HUES6 (cell line): ENCODE measurements around the gene WWTR1.

Experiments
- H3K27ac ChIP-seq: 2 replicates; pipeline ENCODE4 v1.7.0; 2013; ENCODE audit warnings: low read depth, mild to moderate bottlenecking, low read length, inconsistent platforms
- H3K27me3 ChIP-seq: 2 replicates; pipeline ENCODE4 v1.6.1; 2013; ENCODE audit warnings: low read length; ENCODE audit not compliant: control insufficient read depth, insufficient read depth
- H3K36me3 ChIP-seq: 2 replicates; pipeline ENCODE4 v1.6.1; 2013; ENCODE audit warnings: low read length; ENCODE audit not compliant: control insufficient read depth, insufficient read depth
- H3K4me1 ChIP-seq: 2 replicates; pipeline ENCODE4 v1.6.1; 2013; ENCODE audit warnings: low read length; ENCODE audit not compliant: control insufficient read depth, insufficient read depth
- H3K4me3 ChIP-seq: 2 replicates; pipeline ENCODE4 v1.5.1; 2013; ENCODE audit warnings: low read depth, low read length
- H3K9ac ChIP-seq: one replicate; pipeline ENCODE4 v1.6.1; 2013; ENCODE audit warnings: mild to moderate bottlenecking, low read length
- H3K9me3 ChIP-seq: 2 replicates; pipeline ENCODE4 v1.6.1; 2013; ENCODE audit warnings: low read depth, low read length; ENCODE audit not compliant: control insufficient read depth, insufficient read depth

Gene WWTR1

DNA sequence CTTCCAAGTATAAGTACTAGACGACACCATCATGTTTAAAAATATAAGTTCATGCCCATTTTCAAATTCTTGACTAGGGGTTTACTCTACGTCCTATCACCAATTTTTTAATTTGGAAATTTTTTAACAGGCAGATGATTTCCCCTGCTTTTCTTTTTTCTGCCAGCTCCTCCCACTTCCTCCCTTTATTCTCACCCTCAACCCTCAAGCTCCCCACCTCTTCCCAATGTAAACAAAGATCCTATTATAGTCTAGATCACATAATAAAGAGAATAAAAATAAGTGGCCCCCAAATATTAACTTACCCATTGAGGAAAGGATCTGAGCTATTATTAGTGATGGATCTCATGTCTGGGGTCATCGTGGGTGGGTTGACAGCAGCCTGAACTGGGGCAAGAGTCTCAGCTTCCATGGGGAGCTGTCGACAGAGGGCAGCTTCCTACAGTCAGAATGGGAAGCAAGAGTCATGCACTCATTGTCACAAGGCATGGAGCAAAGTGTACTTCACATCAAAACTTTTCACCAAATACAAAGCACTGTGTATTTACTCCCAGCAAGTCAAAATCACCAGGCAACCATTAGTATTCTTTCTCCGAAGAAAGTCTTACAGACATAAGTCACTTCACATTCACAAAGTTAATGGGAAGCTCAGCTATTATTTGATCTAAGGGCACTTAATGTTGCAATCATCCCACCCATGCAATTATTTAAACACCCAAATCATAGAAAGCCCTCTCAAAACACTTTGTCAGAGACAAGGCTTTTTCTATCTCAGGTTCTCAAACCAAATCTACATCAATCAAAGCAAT is 130.1 kb downstream of the WWTR1 start:
- Histone ChIP-seq H3K27me3 (no peaks in the 10 kb centered on the region), H3K4me3 (no peak overlapping the region), H3K9ac (no peak overlapping the region), H3K27ac (no peak overlapping the region), H3K36me3 (peaks cover 25% of the 10 kb centered on the region), H3K9me3 (no peaks in the 10 kb centered on the region), H3K4me1 (peaks cover 15% of the 10 kb centered on the region; the same call in 1 of the 2 replicates)

DNA sequence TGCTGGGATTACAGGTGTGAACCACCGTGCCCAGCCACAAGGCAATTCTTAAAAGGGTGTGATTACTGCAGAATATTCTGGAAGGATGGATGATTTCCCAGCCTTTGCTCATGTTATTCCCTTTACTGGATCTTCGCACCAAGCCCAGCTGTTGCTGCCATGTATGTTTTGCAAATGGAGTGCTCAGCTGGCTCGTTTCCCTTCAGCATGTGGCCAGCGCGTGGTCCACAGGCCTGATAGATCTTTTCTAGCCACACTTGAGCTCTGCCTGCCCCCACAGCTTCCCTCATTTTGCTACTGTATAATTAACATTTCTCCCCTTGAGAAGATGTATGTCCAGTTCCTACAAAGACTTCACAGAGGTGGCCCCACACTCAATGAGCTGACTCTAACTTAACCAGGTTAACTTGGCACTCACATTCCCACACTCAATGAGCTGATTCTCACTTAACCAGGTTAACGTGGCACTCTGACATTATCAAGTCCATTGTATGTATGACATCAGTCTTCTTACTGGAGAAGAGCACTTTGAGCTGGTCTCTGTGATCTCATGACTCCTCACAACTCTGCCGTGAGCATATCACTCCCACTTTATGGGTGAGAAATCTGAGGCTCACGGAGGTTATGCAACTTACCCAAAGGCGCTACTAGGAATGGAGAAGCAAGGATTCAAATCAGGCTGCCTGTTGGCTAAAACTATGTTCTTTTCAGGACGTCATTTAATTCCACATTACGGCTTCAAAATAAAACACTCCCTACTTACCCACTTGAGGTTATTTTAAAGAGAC is 134.1 kb downstream of the WWTR1 start:
- H3K9me3 ChIP-seq = no peaks in the 10 kb centered on the region
- H3K4me1 ChIP-seq = peaks cover 12% of the 10 kb centered on the region; the same call in 1 of the 2 replicates
- no peaks in the 10 kb centered on the region for H3K27me3 ChIP-seq
- no peak overlapping the region for H3K9ac ChIP-seq
- peaks cover 47% of the 10 kb centered on the region for H3K36me3 ChIP-seq
- no peak overlapping the region for H3K27ac ChIP-seq
- no peak overlapping the region for H3K4me3 ChIP-seq

DNA sequence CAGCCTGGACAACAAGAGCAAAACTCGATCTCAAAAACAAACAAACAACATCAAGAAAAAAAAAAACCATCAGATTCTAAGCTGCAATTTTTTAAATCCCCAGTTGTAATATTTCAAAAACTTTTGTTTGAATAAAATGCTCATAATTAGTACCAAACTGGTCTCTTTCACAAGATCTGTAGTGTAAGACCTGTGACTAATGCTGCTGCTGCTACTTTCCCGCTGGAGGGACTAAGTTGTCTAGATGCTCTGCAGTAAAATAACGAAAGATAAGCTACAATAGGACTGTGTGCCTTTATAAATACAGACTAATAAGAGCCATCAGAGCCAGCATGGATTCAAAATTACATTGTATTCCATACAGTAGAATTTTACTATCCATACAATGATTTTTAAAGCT is 137.9 kb downstream of the WWTR1 start:
- Histone ChIP-seq H3K9ac (no peak overlapping the region), H3K27me3 (no peaks in the 10 kb centered on the region), H3K27ac (no peak overlapping the region), H3K36me3 (peaks cover 40% of the 10 kb centered on the region), H3K9me3 (no peaks in the 10 kb centered on the region), H3K4me3 (no peak overlapping the region), H3K4me1 (no peaks in the 10 kb centered on the region)

DNA sequence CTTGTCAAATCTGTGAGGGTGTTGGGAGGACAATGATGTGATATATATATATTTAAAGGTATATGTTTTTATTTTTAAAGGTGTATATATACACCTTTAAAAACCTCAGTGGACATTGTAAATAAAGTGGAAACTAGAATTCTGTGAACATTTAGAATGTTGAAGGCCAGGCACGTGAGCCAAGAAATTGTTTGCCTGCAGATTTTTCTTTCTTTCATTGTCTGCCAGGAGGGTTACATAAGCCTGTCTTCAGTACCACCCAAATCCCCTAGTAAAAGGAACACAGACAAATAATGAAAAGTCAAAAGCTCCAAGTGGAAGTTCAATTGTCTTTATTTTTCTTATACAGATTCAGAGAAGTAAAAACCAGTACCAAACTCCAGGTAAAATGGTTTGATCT is 140.9 kb downstream of the WWTR1 start:
- Histone ChIP-seq H3K27ac (no peak overlapping the region), H3K27me3 (no peaks in the 10 kb centered on the region), H3K4me3 (no peak overlapping the region), H3K36me3 (peaks cover 23% of the 10 kb centered on the region), H3K4me1 (no peaks in the 10 kb centered on the region), H3K9ac (no peak overlapping the region), H3K9me3 (no peaks in the 10 kb centered on the region)

DNA sequence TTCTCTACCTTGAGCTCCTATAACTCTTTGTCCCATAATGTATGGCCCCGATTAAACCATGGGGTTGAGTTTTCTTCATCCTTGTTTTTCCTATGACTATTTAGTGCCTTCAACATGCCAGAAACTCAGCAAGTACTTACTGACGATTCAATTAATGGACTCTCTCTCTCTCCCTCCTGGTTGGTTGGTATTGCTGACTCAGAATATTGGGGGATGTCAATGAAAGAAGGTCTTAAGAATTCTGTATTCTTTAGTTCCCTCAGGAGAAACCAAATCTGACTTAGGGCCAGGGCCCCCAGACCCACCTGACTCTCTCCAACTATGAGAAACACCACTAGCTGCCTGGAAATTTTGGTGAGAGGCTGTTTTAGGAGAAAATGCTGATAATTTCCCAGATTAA is 142.6 kb downstream of the WWTR1 start:
- Histone ChIP-seq H3K27me3 (no peaks in the 10 kb centered on the region), H3K9ac (no peak overlapping the region), H3K4me3 (no peak overlapping the region), H3K27ac (no peak overlapping the region), H3K9me3 (no peaks in the 10 kb centered on the region), H3K36me3 (peaks cover 14% of the 10 kb centered on the region), H3K4me1 (no peaks in the 10 kb centered on the region)

DNA sequence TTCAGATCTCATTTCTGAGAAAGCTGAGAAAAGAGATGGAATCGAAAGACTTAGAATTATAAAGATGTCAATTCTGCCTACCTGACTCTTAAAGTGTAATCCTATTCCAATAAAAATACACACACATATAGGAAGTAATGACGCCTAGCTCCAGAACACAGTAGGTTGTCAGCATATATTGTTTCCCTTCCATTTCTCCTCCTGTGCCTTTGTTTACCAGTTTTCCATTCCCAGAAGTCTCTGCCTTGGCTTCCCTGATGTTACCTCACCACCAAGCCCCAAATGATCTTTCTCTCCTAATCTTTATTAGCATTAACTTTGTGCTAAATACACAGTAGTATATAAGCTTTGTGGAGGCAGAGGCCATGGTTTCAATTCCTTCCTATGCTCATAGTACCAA is 143.4 kb downstream of the WWTR1 start:
- no peak overlapping the region for H3K4me3 ChIP-seq
- H3K9ac ChIP-seq = no peak overlapping the region
- H3K36me3 ChIP-seq = peaks cover 10% of the 10 kb centered on the region; the same call in 1 of the 2 replicates
- H3K9me3 ChIP-seq = no peaks in the 10 kb centered on the region
- H3K27me3 ChIP-seq = no peaks in the 10 kb centered on the region
- H3K4me1 ChIP-seq = no peaks in the 10 kb centered on the region
- H3K27ac ChIP-seq = no peak overlapping the region

DNA sequence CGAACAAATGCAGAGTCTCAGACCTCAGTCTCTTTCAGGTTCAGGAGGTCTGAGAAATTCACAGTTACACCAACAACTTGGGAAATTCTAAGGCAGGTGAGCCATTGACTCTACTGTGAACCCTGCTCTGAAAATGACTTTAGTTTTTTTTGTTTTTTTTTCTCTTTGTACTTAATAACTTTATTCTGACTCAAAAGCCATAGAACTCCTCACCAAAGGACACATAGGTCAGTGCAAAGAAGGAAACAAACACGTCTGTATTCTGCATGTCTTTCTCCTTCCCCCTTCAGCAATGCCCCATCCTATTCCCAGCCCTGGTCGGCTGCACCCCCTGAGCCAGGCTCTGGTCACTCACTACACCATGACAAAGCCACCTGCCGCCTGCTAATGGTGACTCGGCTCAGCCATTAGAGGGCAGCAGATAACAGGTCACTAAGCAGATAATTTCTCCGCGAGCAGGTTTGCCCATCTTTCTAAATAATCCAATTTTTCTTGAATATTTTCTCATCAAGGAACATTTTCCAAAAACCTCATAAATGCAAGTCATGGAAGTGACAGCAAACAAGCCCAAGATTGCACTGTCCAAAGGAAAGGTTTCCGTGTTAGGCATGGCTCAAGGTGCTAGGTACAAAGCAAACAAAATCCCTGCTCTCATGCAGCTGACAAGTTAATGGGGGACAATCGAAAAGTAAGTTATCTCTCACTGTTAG is 145.6 kb downstream of the WWTR1 start:
- Histone ChIP-seq H3K27ac (no peak overlapping the region), H3K36me3 (no peaks in the 10 kb centered on the region), H3K9me3 (no peaks in the 10 kb centered on the region), H3K27me3 (no peaks in the 10 kb centered on the region), H3K9ac (no peak overlapping the region), H3K4me1 (peaks cover 6% of the 10 kb centered on the region; the same call in 1 of the 2 replicates), H3K4me3 (peak overlapping the region; percentile 40)

DNA sequence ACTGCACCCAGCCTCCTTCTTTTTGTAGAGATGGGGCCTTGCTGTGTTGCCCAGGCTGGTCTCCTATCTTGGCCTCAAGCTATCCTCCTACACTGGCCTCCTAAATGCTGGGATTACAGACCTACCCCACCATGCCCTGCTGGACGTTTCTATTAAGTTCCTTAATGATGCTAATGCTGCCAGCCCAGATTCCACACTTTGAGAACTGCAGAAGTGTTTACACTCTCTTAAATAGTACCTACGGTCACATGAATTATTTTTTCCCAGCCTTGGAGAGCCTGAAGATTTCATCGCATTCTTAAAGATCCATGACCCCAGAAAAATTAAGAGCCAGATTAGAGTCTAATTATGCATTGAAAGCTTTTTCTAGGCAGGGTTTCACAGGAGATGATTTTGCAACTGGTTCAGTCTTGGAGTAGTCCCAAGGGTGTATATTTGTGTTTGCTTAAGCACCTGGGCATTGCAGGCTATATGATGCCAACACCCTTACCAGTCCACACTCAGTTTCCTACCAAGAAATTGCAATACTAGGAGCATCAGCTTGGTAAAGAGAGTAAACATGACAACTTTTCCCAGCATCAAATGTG is 146.7 kb downstream of the WWTR1 start:
- H3K9ac ChIP-seq = no peak overlapping the region
- H3K27me3 ChIP-seq = no peaks in the 10 kb centered on the region
- H3K9me3 ChIP-seq = no peaks in the 10 kb centered on the region
- H3K4me3 ChIP-seq = no peak overlapping the region
- H3K27ac ChIP-seq = no peak overlapping the region
- H3K4me1 ChIP-seq = peaks cover 7% of the 10 kb centered on the region; the same call in 1 of the 2 replicates
- H3K36me3 ChIP-seq = no peaks in the 10 kb centered on the region

DNA sequence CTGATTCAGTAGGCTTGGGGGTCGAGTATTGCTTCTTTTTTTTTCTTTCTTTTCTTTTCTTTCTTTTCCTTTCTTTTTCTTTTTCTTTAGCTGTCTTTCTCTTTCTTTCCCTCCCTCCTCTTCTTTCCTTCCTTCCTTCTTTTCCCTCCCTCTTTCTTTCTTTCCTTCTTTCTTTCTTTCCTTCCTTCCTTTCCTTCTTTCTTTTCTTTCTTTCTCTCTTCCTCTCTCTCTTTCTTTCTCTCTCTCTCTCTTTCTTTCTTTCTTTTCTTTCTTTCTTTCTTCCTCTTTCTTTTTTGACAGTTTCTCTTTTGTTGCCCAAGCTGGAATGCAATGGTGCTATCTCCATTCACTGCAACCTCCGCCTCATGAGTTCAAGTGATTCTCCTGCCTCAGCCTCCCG is 147.3 kb downstream of the WWTR1 start:
- no peak overlapping the region for H3K9ac ChIP-seq
- H3K27me3 ChIP-seq = no peaks in the 10 kb centered on the region
- H3K4me1 ChIP-seq = peaks cover 7% of the 10 kb centered on the region; the same call in 1 of the 2 replicates
- H3K9me3 ChIP-seq = no peaks in the 10 kb centered on the region
- no peak overlapping the region for H3K4me3 ChIP-seq
- H3K27ac ChIP-seq = no peak overlapping the region
- no peaks in the 10 kb centered on the region for H3K36me3 ChIP-seq

DNA sequence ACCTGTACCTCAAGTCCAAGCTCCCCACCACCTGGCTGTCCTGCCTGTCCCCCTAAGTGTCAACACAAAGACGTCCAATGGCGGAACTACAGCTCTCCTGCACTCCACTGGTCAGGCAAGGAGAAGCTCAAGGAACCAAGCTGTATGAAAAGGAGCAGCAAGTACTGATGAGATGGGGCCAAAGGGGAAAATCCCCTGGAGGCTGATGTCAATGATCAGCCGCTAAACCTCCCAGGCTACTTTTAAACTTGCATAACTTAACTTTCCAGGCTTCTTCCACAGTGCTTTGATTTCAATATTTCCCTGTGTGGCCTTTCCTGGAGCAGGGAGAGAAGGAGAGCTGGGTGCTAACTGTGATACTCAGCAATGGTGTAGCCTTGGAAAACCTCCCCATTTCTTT is 148.3 kb downstream of the WWTR1 start:
- Histone ChIP-seq H3K27me3 (no peaks in the 10 kb centered on the region), H3K36me3 (no peaks in the 10 kb centered on the region), H3K27ac (no peak overlapping the region), H3K9ac (no peak overlapping the region), H3K4me1 (peaks cover 7% of the 10 kb centered on the region; the same call in 1 of the 2 replicates), H3K4me3 (no peak overlapping the region), H3K9me3 (no peaks in the 10 kb centered on the region)
